ENCODE results near the gene BAZ2A.

Gene BAZ2A

GRCh38 chr12:56636675-56637540 lies 6.8 kb upstream of the BAZ2A start:
- no peaks in the 10 kb centered on the region for H3K9me3 Mint-ChIP-seq
- peak overlapping the region; percentile 88 to 99 (median 89) for H3K4me3 Mint-ChIP-seq
- peaks cover 44% of the 10 kb centered on the region for H3K36me3 Mint-ChIP-seq (ENCODE audit: low read depth)
- TF ChIP-seq CTCF (IDR thresholded peaks at IDR 0.05; ENCODE audit: unreplicated experiment in 3 of 3), result peak; percentile 58 to 73 (median 63)
- H3K4me1 Mint-ChIP-seq, result peaks cover 53% of the 10 kb centered on the region
- H3K27me3 Mint-ChIP-seq (ENCODE audit: low read depth), result no peaks in the 10 kb centered on the region
- H3K27ac Mint-ChIP-seq, result peak overlapping the region; percentile 95 to 98 (median 98)

GRCh38 chr12:56635806-56636674 lies 5.9 kb upstream of the BAZ2A start:
- no peaks in the 10 kb centered on the region for H3K27me3 Mint-ChIP-seq (ENCODE audit: low read depth)
- H3K9me3 Mint-ChIP-seq, result no peaks in the 10 kb centered on the region
- no peak for TF ChIP-seq CTCF (IDR thresholded peaks at IDR 0.05; ENCODE audit: unreplicated experiment in 3 of 3)
- H3K4me1 Mint-ChIP-seq, result peaks cover 53% of the 10 kb centered on the region
- H3K4me3 Mint-ChIP-seq, result peak overlapping the region; percentile 88 to 99 (median 89)
- peaks cover 39% of the 10 kb centered on the region for H3K36me3 Mint-ChIP-seq (ENCODE audit: low read depth)
- H3K27ac Mint-ChIP-seq, result peak overlapping the region; percentile 95 to 98 (median 98)

GRCh38 chr12:56634837-56635791 lies 5.0 kb upstream of the BAZ2A start:
- Mint-ChIP-seq H3K27ac (peak overlapping the region; percentile 95 to 98 (median 98)), H3K27me3 (ENCODE audit: low read depth) (no peaks in the 10 kb centered on the region), H3K4me3 (peak overlapping the region; percentile 88 to 99 (median 96)), H3K36me3 (ENCODE audit: low read depth) (peaks cover 32% of the 10 kb centered on the region), H3K9me3 (no peaks in the 10 kb centered on the region), H3K4me1 (peaks cover 62% of the 10 kb centered on the region)
- TF ChIP-seq CTCF (IDR thresholded peaks at IDR 0.05; ENCODE audit: unreplicated experiment in 3 of 3), result peak; percentile 37 to 46 (median 45)

- no peak for TF ChIP-seq CTCF (IDR thresholded peaks at IDR 0.05; ENCODE audit: unreplicated experiment in 3 of 3)
- peaks cover 62% of the 10 kb centered on the region for H3K4me1 Mint-ChIP-seq
- H3K4me3 Mint-ChIP-seq, result peak overlapping the region; percentile 88 to 99 (median 96)
- H3K27ac Mint-ChIP-seq, result peak overlapping the region; percentile 95 to 98 (median 98)
- no peaks in the 10 kb centered on the region for H3K27me3 Mint-ChIP-seq (ENCODE audit: low read depth)
- peaks cover 25% of the 10 kb centered on the region for H3K36me3 Mint-ChIP-seq (ENCODE audit: low read depth)
- H3K9me3 Mint-ChIP-seq, result no peaks in the 10 kb centered on the region
Measured at GRCh38 chr12:56634242-56634836, 4.2 kb upstream of the BAZ2A start.

Measured in nephron (organoid).